Renal cortex interstitium (tissue), 11 donors: ENCODE data around the gene ANGPTL7. TPM values are rescaled to one million over a fixed set of nuclear protein-coding genes. Genes with fewer than 3 reads are reported as not detected.
"Not testable (repeated sequence)": the region's sequence is repeated elsewhere in the genome, so short reads cannot be mapped to it uniquely, and the experiment has no call there.

ENCODE experiments used
- DNase-seq, 11 donors: peaks; one replicate each; pipeline ENCODE4 v3.0.0-alpha.2; 2013; ENCODE audit warnings: low read depth in 9 of 11, low spot score in 4 of 11; ENCODE audit errors: extremely low read depth in 1 of 11
- polyA plus RNA-seq, 3 donors: library from polyadenylated mRNA; unstranded; fragments of 120-200 nt; gene quantifications; one replicate each; pipeline ENCODE4 v1.2.1, GENCODE V29; 2013; ENCODE audit not compliant: insufficient read length in 3 of 3

ANGPTL7 gene
- polyA plus RNA-seq, 3 donors: 0.11 TPM; not detected in 2

DNA sequence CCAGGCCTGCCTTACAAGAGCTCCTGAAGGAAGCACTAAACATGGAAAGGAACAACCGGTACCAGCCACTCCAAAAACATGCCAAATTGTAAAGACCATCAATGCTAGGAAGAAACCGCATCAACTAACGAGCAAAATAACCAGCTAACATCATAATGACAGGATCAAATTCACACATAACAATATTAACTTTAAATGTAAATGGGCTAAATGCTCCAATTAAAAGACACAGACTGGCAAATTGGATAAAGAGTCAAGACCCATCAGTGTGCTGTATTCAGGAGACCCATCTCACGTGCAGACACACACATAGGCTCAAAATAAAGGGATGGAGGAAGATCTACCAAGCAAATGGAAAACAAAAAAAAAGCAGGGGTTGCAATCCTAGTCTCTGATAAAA lies 26.4 kb upstream of the ANGPTL7 start:
- DNase-seq: not testable (repeated sequence)

DNA sequence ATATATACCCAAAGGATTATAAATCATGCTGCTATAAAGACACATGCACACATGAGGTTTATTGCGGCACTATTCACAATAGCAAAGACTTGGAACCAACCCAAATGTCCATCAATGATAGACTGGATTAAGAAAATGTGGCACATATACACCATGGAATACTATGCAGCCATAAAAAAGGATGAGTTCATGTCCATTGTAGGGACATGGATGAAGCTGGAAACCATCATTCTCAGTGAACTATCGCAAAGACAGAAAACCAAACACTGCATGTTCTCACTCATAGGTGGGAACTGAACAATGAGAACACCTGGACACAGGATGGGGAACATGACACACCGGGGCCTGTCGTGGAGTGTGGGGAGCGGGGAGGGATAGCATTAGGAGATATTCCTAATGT lies 22.4 kb upstream of the ANGPTL7 start:
- not testable (repeated sequence) for DNase-seq

DNA sequence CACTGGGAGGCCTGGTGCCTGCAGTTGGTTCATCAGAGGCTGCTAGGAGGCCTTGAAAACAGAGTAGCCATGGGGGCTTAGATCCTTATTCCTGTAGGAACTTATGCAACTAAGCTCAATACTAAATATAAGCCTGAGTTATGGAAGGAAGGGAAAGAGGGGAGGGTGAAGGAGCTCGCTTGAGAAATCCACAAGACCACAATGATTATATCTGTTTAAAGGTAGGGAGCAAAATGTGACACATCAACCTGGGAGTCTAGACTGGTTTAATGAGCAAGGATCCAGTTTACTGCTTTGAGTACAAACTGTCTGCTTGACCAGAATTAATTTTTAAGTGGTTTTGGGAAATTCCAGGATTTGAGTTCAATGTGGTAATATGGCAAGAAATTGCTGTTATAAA lies 20.4 kb upstream of the ANGPTL7 start:
- no peak for DNase-seq

DNA sequence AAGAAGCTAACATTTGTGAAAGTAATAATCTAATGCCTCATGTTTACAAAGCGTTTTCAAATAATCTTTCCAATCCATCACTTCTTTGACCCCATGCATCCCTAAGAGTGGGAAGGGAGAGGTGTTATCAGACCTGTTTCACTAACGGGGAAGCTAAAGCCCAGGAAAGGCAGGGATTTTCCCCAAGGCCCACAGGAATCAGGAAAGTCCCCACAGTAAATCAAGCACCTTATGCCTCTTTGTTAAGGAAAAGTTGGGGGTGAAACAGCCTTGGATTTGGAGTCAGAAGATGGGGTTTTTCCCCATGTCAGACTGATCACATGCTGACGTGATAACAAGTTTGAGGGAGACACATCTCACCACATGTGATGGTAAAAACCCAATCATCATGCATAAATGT lies 20.0 kb upstream of the ANGPTL7 start:
- DNase-seq: no peak

DNA sequence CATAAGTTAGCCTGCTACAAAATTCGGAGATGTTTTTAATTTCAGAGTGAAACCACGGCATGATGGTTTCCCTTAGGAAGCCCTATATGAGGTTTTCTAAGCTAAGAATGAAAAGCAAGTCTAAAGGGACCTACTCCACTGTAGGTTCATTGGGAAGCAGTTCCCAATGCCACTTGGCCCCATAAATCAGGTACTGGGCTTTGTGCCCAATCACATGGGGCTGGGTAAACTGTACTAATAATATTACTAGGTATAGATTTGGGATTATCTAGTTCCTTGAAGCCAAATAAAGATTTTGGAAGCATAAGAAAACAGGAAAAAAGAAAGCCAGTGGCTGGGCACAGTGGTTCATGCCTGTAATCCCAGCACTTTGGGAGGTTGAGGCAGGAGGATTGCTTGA lies 19.1 kb upstream of the ANGPTL7 start:
- no peak for DNase-seq

DNA sequence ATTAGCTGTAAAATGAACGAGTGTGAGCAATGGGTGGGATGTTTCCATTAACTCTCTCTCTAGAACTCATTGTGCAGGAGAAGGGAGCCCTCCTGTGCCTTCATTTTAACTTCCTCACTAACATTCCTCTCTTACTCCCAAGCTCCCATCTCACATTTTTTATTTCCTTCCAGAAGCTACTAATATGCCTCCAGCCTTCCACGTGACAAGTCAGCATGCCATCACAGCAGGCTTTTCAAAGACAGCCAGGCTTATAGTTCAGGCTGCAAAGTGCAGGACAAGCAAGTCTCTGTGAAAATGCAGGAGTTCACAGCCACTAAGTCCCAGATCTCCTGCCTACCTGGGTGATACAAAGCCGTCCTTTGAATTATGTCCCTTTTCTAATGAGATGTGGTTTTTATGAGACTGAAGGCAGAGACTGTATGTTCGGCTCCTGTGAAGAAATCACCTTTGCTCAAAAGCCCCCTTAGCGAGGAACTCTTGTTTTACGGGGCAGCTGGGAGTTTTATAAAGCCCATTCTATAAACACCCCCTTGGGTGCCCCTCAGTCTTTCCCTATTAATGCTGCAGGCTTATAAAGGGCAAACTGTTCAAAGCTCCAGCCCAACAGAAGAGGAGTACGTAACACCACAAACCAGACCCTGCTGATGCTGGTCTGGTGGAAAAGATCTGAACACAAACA lies 14.8 kb upstream of the ANGPTL7 start:
- no peak for DNase-seq

DNA sequence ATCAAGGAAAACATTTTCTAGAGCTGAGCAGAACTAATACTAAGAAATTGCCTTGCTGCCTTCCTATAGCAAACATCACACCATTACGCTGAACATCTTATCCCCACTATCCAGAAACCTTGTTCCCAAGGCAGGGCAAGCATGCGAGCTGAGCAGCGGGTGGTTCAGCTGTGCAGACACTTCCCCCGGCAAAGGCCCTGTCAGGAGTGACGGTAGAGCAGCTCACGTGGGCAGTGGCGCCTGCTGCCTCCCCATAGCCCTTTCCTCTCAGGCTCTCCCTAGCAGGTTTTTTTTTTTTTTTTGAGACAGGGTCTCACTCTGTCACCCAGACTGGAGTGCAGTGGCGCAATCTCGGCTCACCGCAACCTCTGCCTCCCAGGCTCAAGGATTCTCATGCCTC lies 13.7 kb upstream of the ANGPTL7 start:
- no peak for DNase-seq

DNA sequence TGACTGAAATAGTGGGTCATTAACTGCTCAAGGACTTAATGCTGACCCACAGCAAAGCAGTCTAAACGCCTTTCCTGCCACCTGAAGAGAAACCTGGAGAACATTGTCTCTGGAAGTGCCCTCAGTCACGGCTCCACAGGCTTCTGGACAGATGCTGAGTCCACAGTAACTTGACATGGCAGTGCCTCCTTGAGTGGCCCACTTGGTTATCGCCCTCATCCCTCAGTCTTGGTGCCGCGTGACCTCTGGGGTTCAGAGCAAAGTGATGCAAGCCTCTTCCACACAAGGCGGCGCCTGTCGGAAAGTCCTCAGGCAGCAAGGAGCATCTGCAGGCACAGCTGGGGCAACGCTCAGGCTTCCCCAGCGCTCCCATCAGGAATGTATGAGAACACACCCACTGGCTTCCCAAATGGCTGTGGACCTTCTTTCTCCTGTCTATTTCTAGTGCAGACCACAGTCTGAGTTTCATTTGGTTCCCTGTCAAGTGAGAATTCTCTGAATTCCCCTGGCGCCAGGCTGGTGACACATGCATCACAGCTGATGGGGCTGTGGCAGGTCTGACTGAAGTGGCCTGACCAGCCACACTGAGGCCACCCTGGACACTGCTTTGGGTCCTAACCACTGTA lies 13.0 kb upstream of the ANGPTL7 start:
- no peak for DNase-seq

DNA sequence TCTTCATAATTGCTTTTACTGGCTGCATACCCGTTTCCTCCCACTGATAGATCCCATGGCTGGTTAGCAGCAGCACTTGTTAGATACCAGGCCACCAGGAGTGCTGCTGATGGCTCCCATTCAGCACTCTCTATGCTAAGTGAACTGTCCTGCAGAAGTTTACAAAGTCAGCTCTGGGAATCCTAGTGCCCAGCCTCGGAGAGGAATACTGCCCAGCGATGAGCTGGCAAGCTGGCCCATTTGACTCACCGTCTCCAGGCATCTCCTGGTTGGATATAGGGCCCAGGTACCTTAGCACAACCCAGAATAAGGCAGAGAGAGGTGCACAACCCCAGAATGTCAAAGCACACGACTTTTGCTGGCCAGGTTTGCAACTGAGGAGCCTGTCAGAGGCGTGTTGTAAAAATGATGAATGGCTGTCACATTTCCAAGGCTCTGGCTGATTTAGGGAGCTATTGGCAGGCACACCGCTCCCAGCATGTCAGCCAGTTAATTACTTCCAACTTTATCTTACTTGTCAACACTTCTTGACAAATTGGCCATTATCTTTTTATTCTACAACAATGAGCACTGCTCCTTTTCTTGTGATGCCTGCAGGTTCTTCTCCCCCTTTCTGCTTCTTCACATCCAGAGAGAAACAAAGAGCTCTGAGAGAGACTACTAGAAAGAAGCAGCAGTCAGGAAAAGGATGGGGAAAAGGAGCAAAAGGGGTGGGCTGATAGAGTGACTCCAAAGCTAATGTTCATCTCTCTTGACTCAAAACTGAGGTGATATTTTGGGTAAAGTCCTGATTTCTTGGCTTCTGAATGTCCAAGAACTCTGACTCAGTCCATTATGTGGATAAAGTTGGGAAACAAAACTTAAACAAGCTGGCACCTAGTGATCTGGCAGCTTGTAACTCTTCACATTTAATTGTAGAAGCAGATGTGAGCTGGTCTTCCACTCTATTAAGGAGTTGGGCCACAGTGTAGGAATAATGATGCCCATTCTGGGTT lies 10.8 kb upstream of the ANGPTL7 start:
- DNase-seq: no peak

DNA sequence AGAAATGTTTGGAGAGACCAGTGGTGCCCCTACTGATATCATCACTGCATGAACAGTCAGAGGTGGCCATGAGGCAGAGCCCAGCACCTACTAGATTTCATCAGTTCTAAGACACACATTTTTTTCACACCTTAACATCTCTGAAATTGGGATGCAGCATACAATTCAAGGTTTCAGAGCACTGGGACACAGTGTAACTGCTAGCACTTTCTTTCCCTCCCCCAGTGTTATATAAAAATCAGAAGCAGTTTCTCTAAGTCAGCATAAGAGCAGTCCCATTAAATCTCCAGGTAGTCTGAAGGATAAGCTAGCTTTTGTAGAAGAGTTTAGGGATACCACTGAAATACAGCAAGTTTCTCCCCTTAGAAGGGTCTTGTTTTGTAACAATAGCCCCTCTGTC lies 10.0 kb upstream of the ANGPTL7 start:
- DNase-seq: no peak

DNA sequence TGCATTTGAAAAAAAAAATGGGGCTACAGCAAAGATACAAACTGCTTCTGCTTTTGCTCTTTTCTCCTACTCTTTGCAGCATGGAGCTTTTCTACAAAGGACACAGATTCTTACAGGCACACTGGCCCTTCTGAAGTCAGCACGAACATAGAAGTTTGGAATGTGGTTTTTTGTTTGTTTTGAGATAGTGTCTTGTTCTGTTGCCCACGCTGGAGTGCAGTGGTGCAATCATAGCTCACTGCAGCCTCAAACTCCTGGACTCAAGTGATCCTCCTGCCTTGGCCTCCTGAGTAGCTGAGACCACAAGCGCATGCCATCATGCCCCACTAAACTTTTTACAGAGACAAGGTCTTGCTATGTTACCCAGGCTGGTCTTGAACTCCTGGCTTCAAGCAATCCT lies 9.4 kb upstream of the ANGPTL7 start:
- DNase-seq: not testable (repeated sequence)

DNA sequence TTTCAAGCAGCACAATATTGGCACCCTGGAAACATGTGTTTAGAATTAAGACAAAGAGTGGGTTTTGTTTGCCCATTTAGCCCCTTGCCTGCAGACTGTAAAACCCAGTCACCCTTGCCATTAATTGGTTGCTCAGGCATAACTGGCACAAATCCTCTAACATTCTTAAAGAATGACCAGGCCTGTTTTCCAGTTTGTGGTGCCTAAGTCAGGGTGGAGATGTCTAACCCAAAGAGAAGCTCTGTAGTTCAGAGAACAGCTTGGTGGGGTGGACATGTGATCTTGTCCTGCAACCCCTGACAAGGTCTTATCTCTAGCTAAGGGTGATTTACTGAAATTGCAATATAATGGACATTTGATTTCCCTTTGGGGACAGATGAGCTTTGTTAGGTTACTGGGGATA lies 8.8 kb upstream of the ANGPTL7 start:
- no peak for DNase-seq

DNA sequence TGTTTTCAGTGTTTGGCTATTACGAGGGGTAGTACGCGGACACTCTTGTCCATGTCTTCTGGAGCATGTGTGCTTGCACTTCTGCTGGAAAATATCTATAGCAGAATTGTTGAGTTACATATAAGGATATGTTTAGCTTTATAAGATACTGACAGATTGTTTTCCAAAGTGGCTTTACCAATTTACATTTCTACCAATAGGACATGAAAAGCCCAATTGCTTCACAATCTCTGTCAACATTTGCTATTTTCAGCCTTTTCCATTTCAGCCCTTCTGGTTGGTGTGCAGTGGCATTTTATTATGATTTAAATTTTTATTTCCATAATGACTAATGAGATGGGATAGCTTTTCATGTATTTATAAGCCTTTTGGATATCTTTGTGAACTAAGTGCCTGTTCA lies 6.3 kb upstream of the ANGPTL7 start:
- no peak for DNase-seq

DNA sequence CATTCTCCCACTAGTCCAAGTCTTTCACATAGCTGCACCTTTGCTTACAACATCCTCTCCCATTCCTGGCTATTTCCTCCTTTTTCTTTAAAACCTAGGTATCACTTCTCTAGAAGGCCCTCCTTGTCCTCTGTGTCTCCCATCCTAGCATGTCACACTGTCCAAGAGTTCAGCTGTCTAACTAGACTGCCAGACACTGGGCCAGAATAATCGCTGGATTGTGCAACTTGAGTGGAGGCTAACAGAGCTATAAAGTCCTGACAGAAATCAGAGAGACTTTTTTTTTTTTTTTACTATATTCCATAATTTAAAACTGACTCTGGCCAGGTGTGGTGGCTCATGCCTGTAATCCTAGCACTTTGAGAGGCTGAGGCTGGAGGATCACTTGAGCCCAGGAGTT lies 4.2 kb upstream of the ANGPTL7 start:
- no peak for DNase-seq

DNA sequence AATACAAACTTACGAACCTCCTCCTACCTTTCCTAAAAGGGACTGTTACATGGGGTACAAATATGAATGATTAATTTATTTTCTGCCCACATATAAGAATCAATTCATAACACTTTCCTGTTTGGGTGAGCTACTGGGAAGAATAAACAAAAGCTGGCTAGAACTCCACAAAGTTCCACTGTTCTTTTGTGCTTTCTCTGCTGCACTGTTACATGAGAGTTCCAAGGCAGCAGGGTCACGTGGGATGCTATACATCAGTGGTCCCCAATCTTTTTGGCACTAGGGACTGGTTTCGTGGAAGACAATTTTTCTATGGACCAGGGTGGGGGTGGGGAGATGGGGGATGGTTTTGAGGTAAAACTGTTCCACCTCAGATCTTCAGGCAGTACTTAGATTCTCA lies 2.2 kb upstream of the ANGPTL7 start:
- DNase-seq: no peak

DNA sequence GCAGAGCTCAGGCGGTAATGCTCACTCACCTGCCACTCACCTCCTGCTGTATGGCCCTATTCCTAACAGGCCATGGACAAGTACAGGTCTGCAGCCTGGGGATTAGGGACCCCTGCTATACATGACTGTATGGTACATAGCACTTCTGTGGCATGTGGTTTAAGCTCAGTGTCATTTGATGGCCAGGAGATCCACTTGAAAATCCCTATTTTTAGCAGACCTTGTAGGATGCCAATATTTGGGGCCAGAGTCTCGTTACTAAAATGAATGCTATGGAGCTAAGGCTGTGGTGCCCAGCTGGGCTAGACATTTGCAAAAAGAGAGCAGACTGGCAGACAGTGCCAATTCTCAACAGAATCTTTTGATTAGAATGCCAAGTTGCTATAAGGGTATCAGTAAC lies 1.7 kb upstream of the ANGPTL7 start:
- DNase-seq: no peak

DNA sequence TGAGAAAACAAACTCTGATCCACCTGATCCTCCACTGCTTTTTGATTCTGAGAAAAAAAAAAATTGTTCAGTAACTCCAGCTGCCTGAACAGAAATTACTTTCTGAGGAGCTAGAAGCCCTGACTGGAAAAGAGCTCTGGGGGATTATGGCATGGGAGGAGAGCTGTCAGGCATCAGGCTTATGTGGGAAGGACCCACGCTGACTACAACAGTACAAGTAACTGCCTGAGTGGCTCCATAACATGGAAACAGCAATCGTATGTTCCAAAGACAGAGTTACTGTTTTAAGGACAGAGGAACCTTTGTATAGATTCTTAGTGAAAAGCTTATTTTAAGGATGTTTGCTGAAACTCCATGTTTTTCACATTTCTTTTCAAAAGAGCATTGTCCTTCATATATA lies 1.2 kb upstream of the ANGPTL7 start:
- DNase-seq: no peak

DNA sequence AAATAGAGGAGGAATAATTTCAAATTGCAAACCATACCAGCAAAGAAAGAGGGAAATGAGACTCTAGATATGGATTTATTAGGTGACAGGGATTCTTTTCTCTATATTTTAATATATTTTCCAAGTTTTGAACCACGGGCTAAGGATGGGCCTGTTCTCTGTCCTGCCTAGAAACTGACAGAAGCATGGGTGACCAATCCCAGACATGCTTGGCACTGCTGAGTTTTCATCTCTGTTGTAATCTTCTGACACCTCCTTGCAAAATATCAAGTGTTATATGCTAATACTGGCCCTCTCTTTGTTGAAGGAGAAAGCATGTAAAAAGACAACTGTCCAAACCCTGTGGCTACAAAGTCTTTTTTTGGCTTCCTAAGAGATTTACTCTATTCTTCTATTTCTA lies 774 bp upstream of the ANGPTL7 start:
- DNase-seq: no peak

DNA sequence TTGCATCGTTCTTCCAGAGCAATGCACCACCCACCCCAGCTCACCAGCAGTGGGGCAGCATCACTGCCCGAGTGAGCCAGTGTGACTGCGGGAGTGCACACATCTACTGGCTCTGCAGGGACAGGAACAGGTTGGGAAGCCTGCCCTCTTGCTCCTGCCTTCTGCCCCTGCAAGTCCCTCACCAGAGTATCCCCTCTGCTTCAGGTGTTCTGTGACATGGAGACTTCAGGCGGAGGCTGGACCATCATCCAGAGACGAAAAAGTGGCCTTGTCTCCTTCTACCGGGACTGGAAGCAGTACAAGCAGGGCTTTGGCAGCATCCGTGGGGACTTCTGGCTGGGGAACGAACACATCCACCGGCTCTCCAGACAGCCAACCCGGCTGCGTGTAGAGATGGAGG lies 4.2 kb downstream of the ANGPTL7 start:
- DNase-seq: no peak
